ENCODE results near the gene OR51E1. TPM values are rescaled to one million over a fixed set of nuclear protein-coding genes. Genes with fewer than 3 reads are reported as not detected.

OR51E1 gene
- total and polyA plus RNA-seq, 2 donors (not counting 1 experiment from before 2014, with no cell fraction given): not detected

DNA sequence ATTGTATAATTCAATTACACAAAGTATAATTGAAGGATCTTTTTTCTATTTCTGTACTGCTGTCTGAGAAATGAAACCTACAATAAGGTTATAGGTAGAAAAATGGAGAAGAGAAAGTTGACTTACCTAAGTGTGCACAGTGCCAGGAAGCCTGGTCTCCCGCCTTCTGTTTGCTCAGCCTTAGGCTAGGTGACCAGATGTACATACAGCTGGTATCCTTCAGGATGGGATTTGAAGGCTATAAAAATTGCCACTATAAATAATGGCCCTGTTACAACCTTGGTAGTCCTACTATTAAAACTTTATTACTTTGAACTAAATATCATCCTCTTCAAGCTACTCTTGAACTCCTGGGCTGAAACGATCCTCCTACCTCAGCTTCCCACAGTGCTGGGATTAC is 34.2 kb downstream of the OR51E1 start:
- H3K36me3 ChIP-seq (replicated peaks in 1 of 2; ENCODE audit: control extremely low read depth in 1 of 2, control insufficient read depth in 1 of 2, extremely low read depth in 1 of 2, insufficient read depth in 2 of 2, low read length in 1 of 2): no peaks in the 10 kb centered on the region
- H2AFZ ChIP-seq (ENCODE audit: insufficient read depth, low read depth, low read length, poor library complexity, severe bottlenecking): no peak overlapping the region
- no peak overlapping the region for H3K4me2 ChIP-seq (replicated peaks; ENCODE audit: low read depth, low read length, poor library complexity, severe bottlenecking)
- no peak overlapping the region for H3K9ac ChIP-seq (ENCODE audit: low read length)
- no peak overlapping the region for H3K4me3 ChIP-seq (ENCODE audit: control extremely low read depth in 1 of 5, extremely low read depth in 1 of 5, insufficient read depth in 1 of 5, low read depth in 2 of 5, low read length in 4 of 5)
- DNase-seq (no peak), ATAC-seq (ENCODE audit: low read depth) (no peak)
- no peaks in the 10 kb centered on the region for H4K20me1 ChIP-seq (ENCODE audit: control insufficient read depth, insufficient read depth, low read length, poor library complexity, severe bottlenecking)
- Mint-ChIP-seq H3K27me3 (peaks cover 26% of the 10 kb centered on the region), H3K4me1 (no peaks in the 10 kb centered on the region), H3K9me3 (ENCODE audit: insufficient read depth) (no peaks in the 10 kb centered on the region), H3K4me3 (no peak overlapping the region), H3K27ac (no peak overlapping the region)
- intact Hi-C loops (cut with micrococcal nuclease): no loop called here
- H3K27me3 ChIP-seq (replicated peaks in 1 of 4; ENCODE audit: control extremely low read depth in 1 of 4, control insufficient read depth in 3 of 4, insufficient read depth in 4 of 4, low read length in 3 of 4): peaks cover 0 to 3% (median 0%) of the 10 kb centered on the region in 4 experiments
- H3K79me2 ChIP-seq (ENCODE audit: control insufficient read depth, insufficient read depth, low read length): no peaks in the 10 kb centered on the region
- no peaks in the 10 kb centered on the region for H3K4me1 ChIP-seq (ENCODE audit: control insufficient read depth in 2 of 2, insufficient read depth in 2 of 2, low read length in 2 of 2)
- TF ChIP-seq, protein P1, sequence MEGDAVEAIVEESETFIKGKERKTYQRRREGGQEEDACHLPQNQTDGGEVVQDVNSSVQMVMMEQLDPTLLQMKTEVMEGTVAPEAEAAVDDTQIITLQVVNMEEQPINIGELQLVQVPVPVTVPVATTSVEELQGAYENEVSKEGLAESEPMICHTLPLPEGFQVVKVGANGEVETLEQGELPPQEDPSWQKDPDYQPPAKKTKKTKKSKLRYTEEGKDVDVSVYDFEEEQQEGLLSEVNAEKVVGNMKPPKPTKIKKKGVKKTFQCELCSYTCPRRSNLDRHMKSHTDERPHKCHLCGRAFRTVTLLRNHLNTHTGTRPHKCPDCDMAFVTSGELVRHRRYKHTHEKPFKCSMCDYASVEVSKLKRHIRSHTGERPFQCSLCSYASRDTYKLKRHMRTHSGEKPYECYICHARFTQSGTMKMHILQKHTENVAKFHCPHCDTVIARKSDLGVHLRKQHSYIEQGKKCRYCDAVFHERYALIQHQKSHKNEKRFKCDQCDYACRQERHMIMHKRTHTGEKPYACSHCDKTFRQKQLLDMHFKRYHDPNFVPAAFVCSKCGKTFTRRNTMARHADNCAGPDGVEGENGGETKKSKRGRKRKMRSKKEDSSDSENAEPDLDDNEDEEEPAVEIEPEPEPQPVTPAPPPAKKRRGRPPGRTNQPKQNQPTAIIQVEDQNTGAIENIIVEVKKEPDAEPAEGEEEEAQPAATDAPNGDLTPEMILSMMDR (IDR thresholded peaks at IDR 0.05): no peak
- no peak for TF ChIP-seq EZH2 (IDR thresholded peaks at IDR 0.05; ENCODE audit: borderline replicate concordance, insufficient read depth, low read depth, low read length, poor library complexity, severe bottlenecking)
- WGBS (ENCODE audit: insufficient coverage): 50% methylated on average over 1 of the region's 2 CpGs
- POLR2A ChIA-PET: no interaction called here
- H3K9me3 ChIP-seq (ENCODE audit: control extremely low read depth in 1 of 3, control insufficient read depth in 2 of 3, insufficient read depth in 1 of 3, low read length in 2 of 3): peaks cover 0 to 3% (median 0%) of the 10 kb centered on the region in 3 donors
- CTCF ChIA-PET: no interaction called here
- no peak overlapping the region for H3K27ac ChIP-seq (ENCODE audit: low read length in 2 of 2)

GRCh38 chr11:4680341-4680740 is 36.6 kb downstream of the OR51E1 start:
- POLR2A ChIA-PET: no interaction called here
- intact Hi-C loops (cut with micrococcal nuclease): no loop called here
- no peak for TF ChIP-seq EZH2 (IDR thresholded peaks at IDR 0.05; ENCODE audit: borderline replicate concordance, insufficient read depth, low read depth, low read length, poor library complexity, severe bottlenecking)
- TF ChIP-seq, protein P1 (IDR thresholded peaks at IDR 0.05): no peak

More at GRCh38 chr11:4680341-4680740, 36.6 kb downstream of the OR51E1 start:
- H3K4me3 ChIP-seq (ENCODE audit: control extremely low read depth in 1 of 5, extremely low read depth in 1 of 5, insufficient read depth in 1 of 5, low read depth in 2 of 5, low read length in 4 of 5): no peak overlapping the region
- Mint-ChIP-seq H3K27me3 (peaks cover 17% of the 10 kb centered on the region), H3K27ac (no peak overlapping the region), H3K9me3 (ENCODE audit: insufficient read depth) (no peaks in the 10 kb centered on the region), H3K4me3 (no peak overlapping the region), H3K4me1 (no peaks in the 10 kb centered on the region)
- CTCF ChIA-PET: no interaction called here
- no peak overlapping the region for H3K27ac ChIP-seq (ENCODE audit: low read length in 2 of 2)
- H4K20me1 ChIP-seq (ENCODE audit: control insufficient read depth, insufficient read depth, low read length, poor library complexity, severe bottlenecking): no peaks in the 10 kb centered on the region
- no peak overlapping the region for H3K9ac ChIP-seq (ENCODE audit: low read length)
- peaks cover 0 to 3% (median 1%) of the 10 kb centered on the region in 4 experiments for H3K27me3 ChIP-seq (replicated peaks in 1 of 4; ENCODE audit: control extremely low read depth in 1 of 4, control insufficient read depth in 3 of 4, insufficient read depth in 4 of 4, low read length in 3 of 4)
- no peaks in the 10 kb centered on the region for H3K4me1 ChIP-seq (ENCODE audit: control insufficient read depth in 2 of 2, insufficient read depth in 2 of 2, low read length in 2 of 2)
- no peak overlapping the region for H2AFZ ChIP-seq (ENCODE audit: insufficient read depth, low read depth, low read length, poor library complexity, severe bottlenecking)
- no peaks in the 10 kb centered on the region for H3K36me3 ChIP-seq (replicated peaks in 1 of 2; ENCODE audit: control extremely low read depth in 1 of 2, control insufficient read depth in 1 of 2, extremely low read depth in 1 of 2, insufficient read depth in 2 of 2, low read length in 1 of 2)
- 0% methylated on average over 1 of the region's 3 CpGs for WGBS (ENCODE audit: insufficient coverage)
- H3K79me2 ChIP-seq (ENCODE audit: control insufficient read depth, insufficient read depth, low read length): no peaks in the 10 kb centered on the region
- peaks cover 0 to 3% (median 0%) of the 10 kb centered on the region in 3 donors for H3K9me3 ChIP-seq (ENCODE audit: control extremely low read depth in 1 of 3, control insufficient read depth in 2 of 3, insufficient read depth in 1 of 3, low read length in 2 of 3)
- no peak overlapping the region for H3K4me2 ChIP-seq (replicated peaks; ENCODE audit: low read depth, low read length, poor library complexity, severe bottlenecking)
- ATAC-seq (ENCODE audit: low read depth) (no peak), DNase-seq (no peak)

Measured in B cell (primary cell).